K562 (cell line): Measurements from ENCODE around the gene MBD6. TPM values are rescaled to one million over a fixed set of nuclear protein-coding genes. Genes with fewer than 3 reads are reported as not detected.

ENCODE experiments used
- ATAC-seq: fragments of 200-7000 bp; cut with Tn5 transposase; 3 replicates; pipeline ENCODE4 v1.9.1; 2020; ENCODE audit warnings: moderate library complexity
- BruUV-seq: library from RNA; stranded (reverse); fragments of 400-500 nt; replicated peaks from 2 replicates; lab custom pipeline; 2021; lab: Mats Ljungman, UMichigan
- CTCF ChIA-PET: fragments of 300-600 bp; formaldehyde crosslinking; extraction: SDS; loops from one replicate; lab custom pipeline; 2021; ENCODE audit warnings: low intra/inter-chr PET ratio; lab: Yijun Ruan, JAX
- POLR2A ChIA-PET: fragments of 300-600, 350-650 bp; sonication (Branson Sonifier 250); formaldehyde crosslinking; extraction: SDS; loops from one replicate; lab custom pipeline; 2021; ENCODE audit warnings: antibody characterized with exemption, inconsistent platforms; lab: Yijun Ruan, JAX
- DNase-seq, 4 experiments: peaks; one replicate each; pipeline versions ENCODE4 v3.0.0 to v3.0.0-alpha.2; 2011 to 2018; ENCODE audit warnings: low spot score in 3 of 4, mixed read lengths in 3 of 4; ENCODE audit errors: extremely low read depth in 1 of 4
- FAIRE-seq: peaks from 2 replicates; lab custom pipeline; 2011; peaks lifted over from hg19 to GRCh38; lab: Jason Lieb, UNC
- H2AFZ ChIP-seq: 2 replicates; pipeline ENCODE4 v1.6.0; 2011; ENCODE audit warnings: low read depth, low read length, control low read depth, inconsistent platforms
- H3K27ac ChIP-seq: fragments of 200-600 bp; 3 replicates; pipeline ENCODE4 v1.8.0; 2011; ENCODE audit warnings: low read depth, mild to moderate bottlenecking, control low read depth, inconsistent platforms, low read length, moderate library complexity, mixed read lengths; ENCODE audit errors: extremely low read depth
- H3K27me3 ChIP-seq, 2 experiments: fragments of 300-600 bp in 1 of 2; 2 replicates in 1 of 2; 3 replicates in 1 of 2; pipeline versions ENCODE4 v1.6.0 to v1.8.0; 2011; ENCODE audit warnings: inconsistent platforms in 2 of 2, low read length in 2 of 2, mild to moderate bottlenecking in 1 of 2, mixed read lengths in 1 of 2, moderate library complexity in 1 of 2; ENCODE audit not compliant: control insufficient read depth in 2 of 2, insufficient read depth in 2 of 2
- H3K36me3 ChIP-seq: fragments of 300-600 bp; 3 replicates; pipeline ENCODE4 v1.8.0; 2011; ENCODE audit warnings: mild to moderate bottlenecking, low read length, inconsistent platforms; ENCODE audit not compliant: control insufficient read depth, insufficient read depth
- H3K4me1 ChIP-seq, 2 experiments: fragments of 200-600 bp in 1 of 2; replicated peaks in 1 of 2; 2 replicates in 1 of 2; 3 replicates in 1 of 2; pipeline versions ENCODE4 v1.5.1 to v1.8.0; 2011; ENCODE audit warnings: inconsistent platforms in 2 of 2, low read length in 2 of 2, mild to moderate bottlenecking in 1 of 2, mixed read lengths in 1 of 2, moderate library complexity in 1 of 2; ENCODE audit not compliant: control insufficient read depth in 2 of 2, insufficient read depth in 2 of 2
- H3K4me2 ChIP-seq: 2 replicates; pipeline ENCODE4 v1.6.1; 2011; ENCODE audit warnings: low read length, control low read depth, inconsistent platforms, mixed read lengths; ENCODE audit not compliant: insufficient read depth
- H3K4me3 ChIP-seq: fragments of 200-600 bp; sonication (generic), shearing (Covaris generic); 2 replicates; pipeline ENCODE4 v1.5.1; 2016; ENCODE audit warnings: control low read depth, inconsistent platforms
- H3K79me2 ChIP-seq: fragments of 200-600 bp; 3 replicates; pipeline ENCODE4 v1.8.0; 2011; ENCODE audit warnings: low read length, inconsistent platforms; ENCODE audit not compliant: control insufficient read depth, insufficient read depth
- H3K9ac ChIP-seq, 2 experiments: 2 replicates each; pipeline versions ENCODE4 v1.6.0 to v1.6.1; 2011; ENCODE audit warnings: low read depth in 2 of 2, low read length in 2 of 2, control low read depth in 1 of 2, inconsistent platforms in 1 of 2, mild to moderate bottlenecking in 1 of 2, mixed read lengths in 1 of 2; ENCODE audit not compliant: insufficient read depth in 1 of 2
- H3K9me1 ChIP-seq: one replicate; pipeline ENCODE4 v1.6.0; 2011; ENCODE audit warnings: inconsistent platforms, mild to moderate bottlenecking, low read length, moderate library complexity; ENCODE audit not compliant: control insufficient read depth, insufficient read depth
- H3K9me3 ChIP-seq: replicated peaks from 2 replicates; pipeline ENCODE4 v1.5.1; 2011; ENCODE audit warnings: low read depth, low read length, inconsistent platforms; ENCODE audit not compliant: control insufficient read depth, insufficient read depth
- H4K20me1 ChIP-seq: replicated peaks from 2 replicates; pipeline ENCODE4 v1.6.1; 2011; ENCODE audit warnings: low read length, inconsistent platforms, mixed read lengths; ENCODE audit not compliant: control insufficient read depth, insufficient read depth
- POLR2AphosphoS2 ChIP-seq: IDR thresholded peaks from 2 replicates; pipeline ENCODE4 v1.6.1; 2012; ENCODE audit warnings: low read length, improper control_type of control experiment
- PYGO2 ChIP-seq: fragments of 450-650 bp; IDR thresholded peaks from 2 replicates; pipeline ENCODE4 v1.6.1; 2016; ENCODE audit warnings: mild to moderate bottlenecking, missing genetic modification characterization, moderate library complexity, missing compliant biosample characterization
- SLC30A9 ChIP-seq: fragments of 250-450 bp; sonication (Bioruptor Pico); IDR thresholded peaks from 2 replicates; pipeline ENCODE4 v1.8.0; 2022; ENCODE audit warnings: mild to moderate bottlenecking, moderate library complexity
- ZNF512 ChIP-seq: IDR thresholded peaks from 2 replicates; pipeline ENCODE4 v1.6.1; 2016; ENCODE audit warnings: missing genetic modification characterization, missing compliant biosample characterization
- in situ Hi-C: fragments of 300-500 bp; cut with MboI; formaldehyde crosslinking; loops from 4 replicates; pipeline ENCODE4 v1.15.0; 2018; ENCODE audit warnings: inconsistent platforms, mixed read lengths
- intact Hi-C: fragments of 100-400 bp; cut with micrococcal nuclease; formaldehyde crosslinking; loops from 2 replicates; pipeline ENCODE4 v1.14.2; 2022
- polyA plus RNA-seq, 8 experiments: library from polyadenylated mRNA; depleted of rRNA in 4 of 8; stranded (reverse) in 5 of 8; unstranded in 3 of 8; fragments of >200 nt; fragmentation: Nextera tagmentation in 2 of 8; fragmentation: Illumina TruSeq in 1 of 8; extraction: Ambion mirVana in 2 of 8; extraction: Trizol in 1 of 8; gene quantifications; 2 replicates each; pipeline versions ENCODE4 v1.2.1 to v1.2.3, GENCODE V29; 2011 to 2014; ENCODE audit warnings: inconsistent platforms in 1 of 8, missing spikeins in 1 of 8
- total RNA-seq, 7 experiments: library from RNA; depleted of rRNA in 6 of 7; stranded (reverse); fragments of >200 nt in 6 of 7; fragmentation: Illumina TruSeq in 2 of 7; extraction: Trizol in 2 of 7; gene quantifications; 2 replicates each; pipeline versions ENCODE4 v1.2.1 to v1.2.3, GENCODE V29; 2011 to 2021; ENCODE audit warnings: low replicate concordance in 1 of 7
- TF ChIP-seq, protein P1 (sequence below): fragments of 250-450 bp; sonication (Bioruptor Pico); IDR thresholded peaks from 2 replicates; pipeline ENCODE4 v1.5.0; 2020; ENCODE audit warnings: mild to moderate bottlenecking
- TF ChIP-seq, protein P2 (sequence below): IDR thresholded peaks from 2 replicates; pipeline ENCODE4 v1.6.1; 2011; ENCODE audit not compliant: insufficient read length; ENCODE audit errors: extremely low read depth
- TF ChIP-seq, protein P3 (sequence below): fragments of 250-450 bp; sonication (Bioruptor Pico); IDR thresholded peaks from 2 replicates; pipeline ENCODE4 v1.5.0; 2022; ENCODE audit warnings: mild to moderate bottlenecking

MBD6 gene
- total and polyA plus RNA-seq, 9 of the 15 experiments (the other 6 are each of a cell fraction or from before 2014, with no cell fraction given) = 2.0 to 54.8 (median 3.8) TPM

DNA sequence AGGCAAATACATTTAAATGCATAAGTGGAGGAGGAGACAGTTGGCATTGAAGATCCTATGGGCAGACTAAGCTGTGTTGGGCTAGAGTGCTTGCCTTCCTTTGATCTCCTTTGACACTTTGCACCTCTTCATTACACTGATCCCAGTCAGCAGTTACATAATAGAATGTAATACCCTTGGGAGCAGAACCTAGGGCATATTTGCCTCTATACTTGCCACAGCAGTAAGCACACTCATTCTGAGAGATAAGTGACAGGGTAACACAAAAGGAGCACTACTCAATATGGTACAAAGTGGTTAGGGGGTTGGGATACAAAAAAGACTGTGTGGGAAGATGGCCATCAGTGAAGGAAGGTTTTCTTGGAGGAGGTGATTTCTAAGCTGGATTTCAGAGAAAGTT, 25.8 kb upstream of the MBD6 start:
- no TSS peak for BruUV-seq
- Histone ChIP-seq H3K4me3 (no peak overlapping the region), H3K27me3 (no peaks in the 10 kb centered on the region), H3K4me2 (no peak overlapping the region), H4K20me1 (0 out of 2 replicates have a peak, but pooled peaks cover 6% of the 10 kb centered on the region), H3K9me3 (0 out of 2 replicates have a peak, but pooled peaks cover 3% of the 10 kb centered on the region), H3K36me3 (peaks cover 68% of the 10 kb centered on the region), H3K4me1 (no peaks in the 10 kb centered on the region), H3K79me2 (peaks cover 9% of the 10 kb centered on the region; the same call in 1 of the 3 replicates)
- POLR2A ChIA-PET = interaction anchor here (0.6 to 1.8 kb wide), 11 partner anchors 8 to 270 kb away, joined by 3 to 9 read pairs (median 4); partner anchors contain the start of gene DDIT3
- TF ChIP-seq, protein P1, sequence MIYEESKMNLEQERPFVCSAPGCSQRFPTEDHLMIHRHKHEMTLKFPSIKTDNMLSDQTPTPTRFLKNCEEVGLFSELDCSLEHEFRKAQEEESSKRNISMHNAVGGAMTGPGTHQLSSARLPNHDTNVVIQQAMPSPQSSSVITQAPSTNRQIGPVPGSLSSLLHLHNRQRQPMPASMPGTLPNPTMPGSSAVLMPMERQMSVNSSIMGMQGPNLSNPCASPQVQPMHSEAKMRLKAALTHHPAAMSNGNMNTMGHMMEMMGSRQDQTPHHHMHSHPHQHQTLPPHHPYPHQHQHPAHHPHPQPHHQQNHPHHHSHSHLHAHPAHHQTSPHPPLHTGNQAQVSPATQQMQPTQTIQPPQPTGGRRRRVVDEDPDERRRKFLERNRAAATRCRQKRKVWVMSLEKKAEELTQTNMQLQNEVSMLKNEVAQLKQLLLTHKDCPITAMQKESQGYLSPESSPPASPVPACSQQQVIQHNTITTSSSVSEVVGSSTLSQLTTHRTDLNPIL = no peak
- TF ChIP-seq PYGO2 (tag) (no peak), POLR2AphosphoS2 (peak; percentile 67; the same call in 1 of the 2 replicates), SLC30A9 (no peak), ZNF512 (tag) (no peak)
- TF ChIP-seq, protein P2, sequence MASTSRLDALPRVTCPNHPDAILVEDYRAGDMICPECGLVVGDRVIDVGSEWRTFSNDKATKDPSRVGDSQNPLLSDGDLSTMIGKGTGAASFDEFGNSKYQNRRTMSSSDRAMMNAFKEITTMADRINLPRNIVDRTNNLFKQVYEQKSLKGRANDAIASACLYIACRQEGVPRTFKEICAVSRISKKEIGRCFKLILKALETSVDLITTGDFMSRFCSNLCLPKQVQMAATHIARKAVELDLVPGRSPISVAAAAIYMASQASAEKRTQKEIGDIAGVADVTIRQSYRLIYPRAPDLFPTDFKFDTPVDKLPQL = no peak
- TF ChIP-seq, protein P3, sequence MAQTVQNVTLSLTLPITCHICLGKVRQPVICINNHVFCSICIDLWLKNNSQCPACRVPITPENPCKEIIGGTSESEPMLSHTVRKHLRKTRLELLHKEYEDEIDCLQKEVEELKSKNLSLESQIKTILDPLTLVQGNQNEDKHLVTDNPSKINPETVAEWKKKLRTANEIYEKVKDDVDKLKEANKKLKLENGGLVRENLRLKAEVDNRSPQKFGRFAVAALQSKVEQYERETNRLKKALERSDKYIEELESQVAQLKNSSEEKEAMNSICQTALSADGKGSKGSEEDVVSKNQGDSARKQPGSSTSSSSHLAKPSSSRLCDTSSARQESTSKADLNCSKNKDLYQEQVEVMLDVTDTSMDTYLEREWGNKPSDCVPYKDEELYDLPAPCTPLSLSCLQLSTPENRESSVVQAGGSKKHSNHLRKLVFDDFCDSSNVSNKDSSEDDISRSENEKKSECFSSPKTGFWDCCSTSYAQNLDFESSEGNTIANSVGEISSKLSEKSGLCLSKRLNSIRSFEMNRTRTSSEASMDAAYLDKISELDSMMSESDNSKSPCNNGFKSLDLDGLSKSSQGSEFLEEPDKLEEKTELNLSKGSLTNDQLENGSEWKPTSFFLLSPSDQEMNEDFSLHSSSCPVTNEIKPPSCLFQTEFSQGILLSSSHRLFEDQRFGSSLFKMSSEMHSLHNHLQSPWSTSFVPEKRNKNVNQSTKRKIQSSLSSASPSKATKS = peak; percentile 4; the same call in 1 of the 2 replicates
- TF ChIP-seq, all 486 proteins: peak for 2
- ATAC-seq (peak; percentile 12), DNase-seq (no peak), FAIRE-seq (no peak)
- H3K9ac ChIP-seq = no peak overlapping the region
- H3K27ac ChIP-seq = no peak overlapping the region
- H2AFZ ChIP-seq = no peak overlapping the region
- peaks cover 6% of the 10 kb centered on the region for H3K9me1 ChIP-seq
- intact Hi-C loops (no loop called here), in situ Hi-C loops (no loop called here)
- CTCF ChIA-PET = no interaction called here
